ENCODE measurements around the gene WHRN. TPM values are rescaled to one million over a fixed set of nuclear protein-coding genes. Genes with fewer than 3 reads are reported as not detected.

The WHRN gene
- total RNA-seq, 1 experiment from 2014 or later: 1.4 TPM

DNA sequence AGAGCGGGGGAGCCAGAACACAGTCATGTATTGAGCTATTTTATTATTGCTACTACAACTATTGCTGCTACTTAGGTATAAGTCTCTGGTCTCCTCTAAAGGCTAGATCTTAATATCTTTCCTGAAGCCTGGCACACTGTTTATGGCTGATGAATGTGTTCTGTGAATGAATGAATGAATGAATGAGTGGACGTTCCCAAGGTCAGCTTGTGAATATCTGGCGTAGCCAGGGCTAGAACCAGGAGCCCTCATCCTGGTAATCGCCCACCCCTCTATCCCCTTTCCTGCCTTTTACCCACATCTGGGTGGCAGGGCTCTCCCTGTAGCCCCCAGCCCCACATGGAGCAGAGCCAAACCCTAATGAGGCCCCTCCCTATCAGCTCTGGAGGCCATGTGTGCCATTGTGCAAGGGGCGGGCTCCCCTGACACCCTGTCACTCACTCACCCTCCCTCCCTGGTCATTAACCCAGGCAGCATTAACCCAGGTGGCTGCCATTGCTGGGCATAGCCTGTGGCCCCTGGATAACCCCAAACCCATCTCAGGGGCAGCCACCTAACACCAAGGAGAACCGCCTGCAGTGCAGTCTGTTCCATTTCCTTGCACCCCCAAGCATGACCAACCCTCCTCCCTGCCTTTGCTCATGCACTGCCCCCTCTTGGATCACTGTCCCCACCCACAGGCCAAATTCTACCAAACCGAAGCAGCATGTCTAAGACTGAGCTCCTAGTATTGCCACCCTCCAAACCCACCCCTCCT is 115.5 kb downstream of the WHRN start:
- H3K27me3 ChIP-seq (replicated peaks; ENCODE audit: control insufficient read depth, insufficient read depth, low read length): no peaks in the 10 kb centered on the region
- Mint-ChIP-seq H3K9me3 (ENCODE audit: unreplicated experiment) (no peaks in the 10 kb centered on the region), H3K27me3 (ENCODE audit: insufficient read depth, unreplicated experiment) (no peaks in the 10 kb centered on the region), H3K4me3 (ENCODE audit: unreplicated experiment) (no peak overlapping the region), H3K27ac (ENCODE audit: unreplicated experiment) (no peak overlapping the region), H3K36me3 (ENCODE audit: insufficient read depth, unreplicated experiment) (no peaks in the 10 kb centered on the region), H3K4me1 (ENCODE audit: low read depth, unreplicated experiment) (peaks cover 7% of the 10 kb centered on the region)
- intact Hi-C loops (cut with micrococcal nuclease; ENCODE audit: unreplicated experiment): no loop called here
- H3K36me3 ChIP-seq (ENCODE audit: control insufficient read depth, insufficient read depth, low read length): no peaks in the 10 kb centered on the region
- TF ChIP-seq, protein P1, sequence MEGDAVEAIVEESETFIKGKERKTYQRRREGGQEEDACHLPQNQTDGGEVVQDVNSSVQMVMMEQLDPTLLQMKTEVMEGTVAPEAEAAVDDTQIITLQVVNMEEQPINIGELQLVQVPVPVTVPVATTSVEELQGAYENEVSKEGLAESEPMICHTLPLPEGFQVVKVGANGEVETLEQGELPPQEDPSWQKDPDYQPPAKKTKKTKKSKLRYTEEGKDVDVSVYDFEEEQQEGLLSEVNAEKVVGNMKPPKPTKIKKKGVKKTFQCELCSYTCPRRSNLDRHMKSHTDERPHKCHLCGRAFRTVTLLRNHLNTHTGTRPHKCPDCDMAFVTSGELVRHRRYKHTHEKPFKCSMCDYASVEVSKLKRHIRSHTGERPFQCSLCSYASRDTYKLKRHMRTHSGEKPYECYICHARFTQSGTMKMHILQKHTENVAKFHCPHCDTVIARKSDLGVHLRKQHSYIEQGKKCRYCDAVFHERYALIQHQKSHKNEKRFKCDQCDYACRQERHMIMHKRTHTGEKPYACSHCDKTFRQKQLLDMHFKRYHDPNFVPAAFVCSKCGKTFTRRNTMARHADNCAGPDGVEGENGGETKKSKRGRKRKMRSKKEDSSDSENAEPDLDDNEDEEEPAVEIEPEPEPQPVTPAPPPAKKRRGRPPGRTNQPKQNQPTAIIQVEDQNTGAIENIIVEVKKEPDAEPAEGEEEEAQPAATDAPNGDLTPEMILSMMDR (IDR thresholded peaks at IDR 0.05; ENCODE audit: insufficient read depth in 1 of 2, low read depth in 1 of 2, low read length in 1 of 2, severe bottlenecking in 1 of 2, unreplicated experiment in 1 of 2): no peak
- DNase-seq: no peak
- H3K9me3 ChIP-seq: no peaks in the 10 kb centered on the region
- H3K4me1 ChIP-seq: peaks cover 9% of the 10 kb centered on the region
- BruUV-seq (replicated peaks): no TSS peak
- no peak overlapping the region for H3K4me3 ChIP-seq (ENCODE audit: low read depth, low read length)
- ChIA-PET POLR2A (no interaction called here), CTCF (no interaction called here)

DNA sequence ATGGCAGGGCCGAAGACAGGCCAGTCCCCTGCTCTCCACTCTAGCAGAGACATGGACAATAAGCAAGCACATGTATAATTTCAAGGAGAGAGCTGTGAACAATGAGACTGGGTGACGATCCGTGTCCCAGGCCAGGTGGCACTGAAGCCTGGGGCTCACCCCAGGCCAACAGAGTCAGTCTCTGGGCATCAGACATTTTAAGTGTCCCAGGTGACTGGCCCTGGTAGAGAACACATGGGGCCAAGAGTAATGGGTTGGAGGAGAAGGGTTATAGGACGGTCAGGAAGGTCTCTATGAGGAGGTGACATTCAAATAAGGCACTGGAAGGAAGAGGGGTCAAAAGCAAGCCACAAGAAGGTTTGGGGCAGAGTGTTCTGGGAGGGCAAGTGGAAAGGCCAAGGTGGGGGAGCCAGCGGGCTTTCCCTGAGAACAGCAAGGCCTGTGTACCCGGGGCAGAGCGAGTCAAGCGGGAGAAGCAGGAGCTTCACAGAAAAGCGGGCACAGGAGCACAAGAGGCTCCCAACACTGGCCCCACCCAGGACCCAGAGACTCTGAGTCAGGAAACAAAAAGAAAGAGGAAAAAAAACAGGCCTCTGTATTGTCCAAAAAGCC is 116.4 kb downstream of the WHRN start:
- ChIA-PET CTCF (no interaction called here), POLR2A (no interaction called here)
- Histone ChIP-seq H3K4me3 (ENCODE audit: low read depth, low read length) (no peak overlapping the region), H3K9me3 (no peaks in the 10 kb centered on the region), H3K27me3 (replicated peaks; ENCODE audit: control insufficient read depth, insufficient read depth, low read length) (no peaks in the 10 kb centered on the region), H3K4me1 (peaks cover 9% of the 10 kb centered on the region), H3K36me3 (ENCODE audit: control insufficient read depth, insufficient read depth, low read length) (no peaks in the 10 kb centered on the region)
- TF ChIP-seq, protein P1 (IDR thresholded peaks at IDR 0.05; ENCODE audit: insufficient read depth in 1 of 2, low read depth in 1 of 2, low read length in 1 of 2, severe bottlenecking in 1 of 2, unreplicated experiment in 1 of 2): no peak
- intact Hi-C loops (cut with micrococcal nuclease; ENCODE audit: unreplicated experiment): no loop called here
- Mint-ChIP-seq H3K27me3 (ENCODE audit: insufficient read depth, unreplicated experiment) (no peaks in the 10 kb centered on the region), H3K4me3 (ENCODE audit: unreplicated experiment) (no peak overlapping the region), H3K36me3 (ENCODE audit: insufficient read depth, unreplicated experiment) (no peaks in the 10 kb centered on the region), H3K27ac (ENCODE audit: unreplicated experiment) (no peak overlapping the region), H3K4me1 (ENCODE audit: low read depth, unreplicated experiment) (peaks cover 7% of the 10 kb centered on the region), H3K9me3 (ENCODE audit: unreplicated experiment) (no peaks in the 10 kb centered on the region)
- no peak for DNase-seq
- no TSS peak for BruUV-seq (replicated peaks)

DNA sequence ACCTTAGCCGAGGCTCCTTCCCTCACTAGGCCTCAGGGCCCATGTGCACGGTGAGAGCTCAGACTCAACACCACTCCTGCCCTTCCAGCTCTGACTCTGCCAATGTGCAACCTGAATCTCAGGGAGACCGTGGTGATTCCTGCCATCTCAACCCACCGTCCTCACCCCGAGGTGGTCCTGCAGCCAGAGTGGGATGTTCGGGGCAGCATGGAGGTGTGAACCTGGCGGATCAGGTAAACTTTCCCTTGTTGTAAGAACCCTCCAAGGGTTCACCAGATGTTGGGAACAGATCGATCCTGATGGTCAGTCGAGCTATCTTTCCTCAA is 117.0 kb downstream of the WHRN start:
- Mint-ChIP-seq H3K4me1 (ENCODE audit: low read depth, unreplicated experiment) (peaks cover 7% of the 10 kb centered on the region), H3K9me3 (ENCODE audit: unreplicated experiment) (no peaks in the 10 kb centered on the region), H3K27me3 (ENCODE audit: insufficient read depth, unreplicated experiment) (no peaks in the 10 kb centered on the region), H3K27ac (ENCODE audit: unreplicated experiment) (no peak overlapping the region), H3K36me3 (ENCODE audit: insufficient read depth, unreplicated experiment) (no peaks in the 10 kb centered on the region), H3K4me3 (ENCODE audit: unreplicated experiment) (no peak overlapping the region)
- TF ChIP-seq, protein P1 (IDR thresholded peaks at IDR 0.05; ENCODE audit: insufficient read depth in 1 of 2, low read depth in 1 of 2, low read length in 1 of 2, severe bottlenecking in 1 of 2, unreplicated experiment in 1 of 2): no peak
- no TSS peak for BruUV-seq (replicated peaks)
- DNase-seq: no peak
- Histone ChIP-seq H3K9me3 (no peaks in the 10 kb centered on the region), H3K27me3 (replicated peaks; ENCODE audit: control insufficient read depth, insufficient read depth, low read length) (no peaks in the 10 kb centered on the region), H3K4me1 (peaks cover 9% of the 10 kb centered on the region), H3K36me3 (ENCODE audit: control insufficient read depth, insufficient read depth, low read length) (no peaks in the 10 kb centered on the region), H3K4me3 (ENCODE audit: low read depth, low read length) (no peak overlapping the region)
- intact Hi-C loops (cut with micrococcal nuclease; ENCODE audit: unreplicated experiment): no loop called here
- ChIA-PET CTCF (no interaction called here), POLR2A (no interaction called here)
